Mesothelial cell of epicardium (in vitro differentiated cells): ENCODE measurements around the gene NCKAP5. TPM values are rescaled to one million over a fixed set of nuclear protein-coding genes. Genes with fewer than 3 reads are reported as not detected.

Source experiments
- DNase-seq, 2 experiments: peaks; one replicate each; pipeline ENCODE4 v3.0.0; 2021; ENCODE audit warnings: low spot score in 2 of 2; ENCODE audit not compliant: unreplicated experiment in 2 of 2
- H3K27ac Mint-ChIP-seq: 2 replicates; pipeline ENCODE4 v1.8.0; 2021; ENCODE audit warnings: mixed read lengths
- H3K27me3 Mint-ChIP-seq: 2 replicates; pipeline ENCODE4 v1.8.0; 2021; ENCODE audit warnings: low read depth, mixed read lengths
- H3K36me3 Mint-ChIP-seq: 2 replicates; pipeline ENCODE4 v1.8.0; 2021; ENCODE audit warnings: mixed read lengths
- H3K4me1 Mint-ChIP-seq: 2 replicates; pipeline ENCODE4 v1.8.0; 2021; ENCODE audit warnings: mixed read lengths
- H3K4me3 Mint-ChIP-seq: 2 replicates; pipeline ENCODE4 v1.8.0; 2021; ENCODE audit warnings: mild to moderate bottlenecking, moderate library complexity, mixed read lengths
- H3K9me3 Mint-ChIP-seq: 2 replicates; pipeline ENCODE4 v1.8.0; 2021; ENCODE audit warnings: mixed read lengths
- total RNA-seq: library from RNA; stranded (reverse); gene quantifications from 3 replicates; pipeline ENCODE4 v1.2.1, GENCODE V29; 2021
- TF ChIP-seq, protein P1 (sequence below): fragments of 200-600 bp; sonication (generic); IDR thresholded peaks from one replicate; pipeline ENCODE4 v1.5.0; 2021; ENCODE audit warnings: antibody characterized with exemption; ENCODE audit not compliant: unreplicated experiment

Gene NCKAP5
- total RNA-seq, 1 donor from 2014 or later: 2.1 TPM

DNA sequence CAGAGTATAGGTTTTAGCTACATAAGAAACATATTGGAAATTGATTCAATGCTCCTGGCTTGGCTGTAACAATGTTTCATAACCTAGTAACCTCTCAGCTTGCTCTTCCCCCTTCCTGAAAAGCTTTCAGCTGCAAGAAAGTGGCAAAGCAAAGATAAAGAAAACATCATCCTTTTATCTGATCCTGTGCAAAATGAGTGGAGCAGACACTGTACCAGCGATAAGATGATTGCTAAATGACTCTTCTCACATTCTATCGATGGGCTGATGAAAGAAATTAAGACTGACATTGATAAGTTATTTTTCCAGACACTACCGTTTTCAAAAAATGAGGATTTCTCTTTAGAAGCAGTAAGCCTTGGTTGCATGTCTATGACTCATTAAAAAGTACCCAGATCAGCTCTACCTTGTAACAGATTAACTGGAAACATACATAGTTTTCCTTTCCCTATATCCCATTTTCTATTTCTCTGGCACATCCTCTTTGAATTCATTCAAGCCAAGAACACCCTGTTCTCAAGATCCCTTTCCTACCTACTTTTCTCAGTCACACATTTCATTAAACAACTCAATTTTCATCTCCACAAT is 811.2 kb downstream of the NCKAP5 start:
- Mint-ChIP-seq H3K4me3 (no peak overlapping the region), H3K36me3 (no peaks in the 10 kb centered on the region), H3K4me1 (no peaks in the 10 kb centered on the region), H3K27ac (no peak overlapping the region), H3K27me3 (no peaks in the 10 kb centered on the region), H3K9me3 (no peaks in the 10 kb centered on the region)
- no peak for DNase-seq
- TF ChIP-seq, protein P1, sequence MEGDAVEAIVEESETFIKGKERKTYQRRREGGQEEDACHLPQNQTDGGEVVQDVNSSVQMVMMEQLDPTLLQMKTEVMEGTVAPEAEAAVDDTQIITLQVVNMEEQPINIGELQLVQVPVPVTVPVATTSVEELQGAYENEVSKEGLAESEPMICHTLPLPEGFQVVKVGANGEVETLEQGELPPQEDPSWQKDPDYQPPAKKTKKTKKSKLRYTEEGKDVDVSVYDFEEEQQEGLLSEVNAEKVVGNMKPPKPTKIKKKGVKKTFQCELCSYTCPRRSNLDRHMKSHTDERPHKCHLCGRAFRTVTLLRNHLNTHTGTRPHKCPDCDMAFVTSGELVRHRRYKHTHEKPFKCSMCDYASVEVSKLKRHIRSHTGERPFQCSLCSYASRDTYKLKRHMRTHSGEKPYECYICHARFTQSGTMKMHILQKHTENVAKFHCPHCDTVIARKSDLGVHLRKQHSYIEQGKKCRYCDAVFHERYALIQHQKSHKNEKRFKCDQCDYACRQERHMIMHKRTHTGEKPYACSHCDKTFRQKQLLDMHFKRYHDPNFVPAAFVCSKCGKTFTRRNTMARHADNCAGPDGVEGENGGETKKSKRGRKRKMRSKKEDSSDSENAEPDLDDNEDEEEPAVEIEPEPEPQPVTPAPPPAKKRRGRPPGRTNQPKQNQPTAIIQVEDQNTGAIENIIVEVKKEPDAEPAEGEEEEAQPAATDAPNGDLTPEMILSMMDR: no peak

DNA sequence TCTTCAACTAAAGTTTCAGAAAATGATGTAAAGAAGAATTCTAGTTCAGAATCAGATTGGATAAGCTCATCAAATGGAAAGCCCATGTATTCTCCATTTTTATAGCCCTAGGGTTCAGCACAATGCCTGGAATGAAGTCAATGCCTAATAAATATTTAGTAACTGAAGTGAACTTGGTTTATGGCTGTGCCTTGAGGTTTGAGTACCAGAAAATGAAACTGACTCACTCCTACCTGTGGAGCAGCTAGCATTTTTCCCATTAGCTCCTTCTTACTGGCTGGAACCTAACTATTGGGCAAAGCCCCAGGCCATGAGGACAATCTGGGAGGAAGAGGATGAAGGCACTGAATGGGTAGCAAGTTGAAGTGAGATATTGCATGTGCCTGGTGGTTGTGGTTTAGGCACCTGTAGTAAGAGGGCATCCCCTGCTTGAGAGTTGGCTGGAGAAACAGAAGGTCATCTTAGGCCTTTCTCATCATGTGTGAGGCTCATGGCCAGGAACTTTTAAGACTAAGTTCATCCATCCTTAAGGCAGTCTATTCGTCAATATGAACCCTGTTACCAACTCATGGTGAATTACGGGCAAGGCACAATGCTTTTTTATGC is 813.3 kb downstream of the NCKAP5 start:
- DNase-seq: no peak
- no peak overlapping the region for H3K27ac Mint-ChIP-seq
- H3K4me1 Mint-ChIP-seq: no peaks in the 10 kb centered on the region
- no peak overlapping the region for H3K4me3 Mint-ChIP-seq
- TF ChIP-seq, protein P1: no peak
- no peaks in the 10 kb centered on the region for H3K27me3 Mint-ChIP-seq
- H3K36me3 Mint-ChIP-seq: no peaks in the 10 kb centered on the region
- no peaks in the 10 kb centered on the region for H3K9me3 Mint-ChIP-seq

DNA sequence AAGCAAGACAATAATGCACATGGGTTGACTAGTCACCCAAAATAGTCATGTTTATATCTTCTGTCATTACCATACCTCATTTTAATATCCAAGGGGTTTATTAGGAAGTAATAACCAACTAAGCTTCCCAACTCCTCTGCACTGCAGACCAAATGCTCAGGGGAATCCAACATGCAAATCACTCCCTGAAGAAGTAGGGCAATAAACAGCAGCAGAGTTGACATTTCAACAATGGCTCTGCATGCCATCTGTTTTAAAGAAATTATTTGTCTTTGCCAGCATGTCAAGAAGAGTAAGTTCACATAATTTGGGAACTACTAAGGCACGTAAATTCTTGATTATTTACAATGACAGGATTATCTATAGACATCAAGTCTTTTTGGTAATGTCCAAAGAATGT is 813.9 kb downstream of the NCKAP5 start:
- TF ChIP-seq, protein P1: no peak
- Mint-ChIP-seq H3K9me3 (no peaks in the 10 kb centered on the region), H3K27me3 (no peaks in the 10 kb centered on the region), H3K4me3 (no peak overlapping the region), H3K36me3 (no peaks in the 10 kb centered on the region), H3K4me1 (no peaks in the 10 kb centered on the region), H3K27ac (no peak overlapping the region)
- DNase-seq: no peak

DNA sequence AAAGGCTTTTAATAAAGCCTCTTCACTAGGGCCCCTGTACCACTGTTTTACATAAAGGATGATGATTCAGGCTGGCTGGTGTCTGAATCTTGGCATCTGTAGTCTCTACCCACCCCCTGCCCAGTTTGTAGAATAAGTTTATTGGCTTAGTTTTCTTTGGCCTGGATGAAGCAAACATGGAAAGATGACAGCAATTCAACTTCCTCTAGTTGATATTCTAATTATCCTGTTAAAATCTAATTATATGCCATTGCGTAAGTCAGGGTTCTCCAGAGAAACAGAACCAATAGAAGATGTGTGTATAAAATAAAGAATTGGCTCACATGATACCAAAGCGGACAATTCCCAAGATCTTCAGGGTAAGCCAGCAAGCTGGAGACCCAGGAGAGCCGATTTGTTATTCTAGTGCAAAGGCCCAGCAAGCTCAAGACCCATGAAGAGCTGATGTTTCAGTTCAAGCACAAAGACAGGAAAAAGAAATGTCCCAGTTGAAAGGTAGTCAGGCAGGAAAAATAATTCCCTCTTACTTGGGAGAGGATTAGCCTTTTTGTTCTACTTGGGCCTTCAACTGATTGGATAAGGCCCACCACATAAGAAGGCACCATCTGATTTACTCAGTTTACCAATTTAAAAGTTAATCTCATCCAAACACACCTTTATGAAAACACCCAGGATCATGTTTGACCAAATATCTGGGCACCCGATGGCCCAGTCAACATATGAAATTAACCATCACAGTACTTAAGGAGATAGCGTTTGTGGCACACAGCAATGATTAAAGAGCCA is 815.6 kb downstream of the NCKAP5 start:
- TF ChIP-seq, protein P1: no peak
- Mint-ChIP-seq H3K4me3 (no peak overlapping the region), H3K27ac (no peak overlapping the region), H3K27me3 (no peaks in the 10 kb centered on the region), H3K36me3 (no peaks in the 10 kb centered on the region), H3K9me3 (no peaks in the 10 kb centered on the region), H3K4me1 (no peaks in the 10 kb centered on the region)
- no peak for DNase-seq

DNA sequence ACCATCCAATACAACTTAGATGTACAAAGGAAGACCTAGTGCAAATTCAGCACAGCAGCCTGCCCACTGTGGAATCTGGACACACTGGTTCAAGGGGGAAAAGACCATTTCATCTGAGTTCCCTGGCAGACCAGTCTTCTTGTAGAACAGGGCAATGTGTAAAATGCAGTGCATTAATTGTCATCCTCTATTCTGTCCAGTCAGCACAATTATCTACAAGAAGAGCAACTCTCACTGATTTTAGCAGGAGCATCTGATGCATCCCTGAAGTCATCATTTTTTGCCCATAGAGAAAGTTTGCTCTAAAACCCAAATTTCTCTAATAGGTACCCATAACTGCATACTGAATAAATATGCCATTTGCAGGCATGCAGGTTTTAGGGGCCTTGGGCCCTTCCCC is 816.4 kb downstream of the NCKAP5 start:
- no peaks in the 10 kb centered on the region for H3K36me3 Mint-ChIP-seq
- no peaks in the 10 kb centered on the region for H3K27me3 Mint-ChIP-seq
- no peaks in the 10 kb centered on the region for H3K4me1 Mint-ChIP-seq
- TF ChIP-seq, protein P1: no peak
- no peaks in the 10 kb centered on the region for H3K9me3 Mint-ChIP-seq
- no peak overlapping the region for H3K4me3 Mint-ChIP-seq
- DNase-seq: no peak
- H3K27ac Mint-ChIP-seq: no peak overlapping the region
